ENCODE results near the gene FAM90A1. TPM values are rescaled to one million over a fixed set of nuclear protein-coding genes. Genes with fewer than 3 reads are reported as not detected.

FAM90A1 gene, protein sequence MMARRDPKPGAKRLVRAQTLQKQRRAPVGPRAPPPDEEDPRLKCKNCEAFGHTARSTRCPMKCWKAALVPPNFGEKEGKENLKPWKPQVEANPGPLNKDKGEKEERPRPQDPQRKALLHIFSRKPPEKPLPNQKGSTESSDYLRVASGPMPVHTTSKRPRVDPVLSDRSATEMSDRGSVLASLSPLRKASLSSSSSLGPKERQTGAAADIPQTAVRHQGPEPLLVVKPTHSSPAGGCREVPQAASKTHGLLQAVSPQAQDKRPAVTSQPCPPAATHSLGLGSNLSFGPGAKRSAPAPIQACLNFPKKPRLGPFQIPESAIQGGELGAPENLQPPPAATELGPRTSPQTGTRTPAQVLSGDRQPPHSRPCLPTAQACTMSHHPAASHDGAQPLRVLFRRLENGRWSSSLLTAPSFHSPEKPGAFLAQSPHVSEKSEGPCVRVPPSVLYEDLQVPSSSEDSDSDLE
- total RNA-seq (2022; extraction: Qiagen RNA extraction; ENCODE audit: low read depth): 0.10 to 0.11 TPM (median 0.10 TPM) in 3 of 5 replicates, not detected in the others

DNA sequence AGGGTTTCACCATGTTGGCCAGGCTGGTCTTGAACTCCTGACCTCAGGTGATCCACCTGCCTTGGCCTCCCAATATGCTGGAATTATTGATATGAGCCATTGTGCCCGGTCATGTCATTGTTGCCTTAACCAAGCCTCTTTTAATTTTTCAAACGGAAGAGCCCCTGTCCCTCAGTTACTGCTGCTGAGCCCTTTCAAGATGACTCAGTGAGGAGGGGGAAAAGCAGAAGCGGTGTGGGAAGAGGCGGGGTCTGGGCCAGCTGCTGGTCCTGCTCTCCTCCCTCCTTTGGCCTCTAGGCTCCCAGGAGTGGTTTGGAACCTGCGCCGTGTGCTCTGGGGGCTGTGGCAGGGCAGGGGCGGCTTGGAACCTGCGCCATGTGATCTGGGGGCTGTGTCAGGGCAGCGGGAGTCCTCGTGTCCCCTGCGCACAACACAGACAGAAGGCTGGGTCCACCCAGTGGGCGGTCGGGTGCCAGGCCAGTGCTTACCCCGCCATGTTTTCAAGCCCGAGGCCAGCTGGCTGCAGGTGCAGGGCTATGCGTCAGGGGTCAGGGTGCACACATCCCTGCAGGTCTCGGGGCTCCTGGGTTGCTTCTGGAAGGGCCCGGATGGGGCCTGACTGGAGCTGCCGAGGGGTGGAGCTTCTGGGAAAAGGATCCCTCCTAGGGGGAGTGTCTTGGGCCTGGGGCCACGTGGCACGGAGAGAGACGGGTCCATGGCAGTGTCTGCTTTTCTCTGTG lies at the start of gene FAM90A1:
Gene FAM90A1, minus strand, starts transcription at position 627 of the 740 bp plus-strand sequence. CDS start 2,786 bp downstream, outside the sequence.

Other genes with a start within 250 kb of the FAM90A1 start
- 7.5 to 9.5 TPM (median 9.1 TPM) in 5 replicates for gene FOXJ2, start 194.9 kb downstream of the FAM90A1 start, total RNA-seq (2022; extraction: Qiagen RNA extraction; ENCODE audit: low read depth)
- not detected in 5 replicates for gene C3AR1, start 161.3 kb downstream of the FAM90A1 start, total RNA-seq (2022; extraction: Qiagen RNA extraction; ENCODE audit: low read depth)
- 10.7 to 16.3 TPM (median 13.4 TPM) in 5 replicates for gene NECAP1, start 145.3 kb downstream of the FAM90A1 start, total RNA-seq (2022; extraction: Qiagen RNA extraction; ENCODE audit: low read depth)
- gene CLEC4A, start 104.0 kb downstream of the FAM90A1 start, total RNA-seq (2022; extraction: Qiagen RNA extraction; ENCODE audit: low read depth): 0.19 to 0.38 TPM in 2 of 5 replicates, not detected in the others
- gene ZNF705A, start 70.6 kb downstream of the FAM90A1 start, total RNA-seq (2022; extraction: Qiagen RNA extraction; ENCODE audit: low read depth): not detected in 5 replicates
- gene CLEC6A, start 228.3 kb upstream of the FAM90A1 start, total RNA-seq (2022; extraction: Qiagen RNA extraction; ENCODE audit: low read depth): not detected in 5 replicates

Measured in A549 treated with GW870086 at 1 μM for 4 hours (cell line).